ENCODE measurements around the gene TANK. TPM values are rescaled to one million over a fixed set of nuclear protein-coding genes. Genes with fewer than 3 reads are reported as not detected.

TANK gene
- polyA plus RNA-seq, 1 donor from 2014 or later: 58.1 TPM

- Histone ChIP-seq H3K27me3 (ENCODE audit: insufficient read depth, low read depth, low read length) (no peaks in the 10 kb centered on the region), H3K4me2 (ENCODE audit: low read length) (peak overlapping the region; percentile 63), H3K36me3 (ENCODE audit: insufficient read depth, low read length) (no peaks in the 10 kb centered on the region), H3K79me2 (replicated peaks; ENCODE audit: insufficient read depth, low read length) (no peaks in the 10 kb centered on the region), H3K9me3 (ENCODE audit: low read length) (no peaks in the 10 kb centered on the region), H3K27ac (ENCODE audit: low read length) (peak overlapping the region; percentile 93), H4K20me1 (ENCODE audit: insufficient read depth) (no peaks in the 10 kb centered on the region), H2AFZ (ENCODE audit: low read depth, low read length) (peak overlapping the region; percentile 11), H3K9ac (ENCODE audit: low read length) (peak overlapping the region; percentile 74), H3F3A (ENCODE audit: insufficient read depth, low read length, poor library complexity, severe bottlenecking) (peaks cover 12% of the 10 kb centered on the region), H3K4me3 (ENCODE audit: low read length) (peak overlapping the region; percentile 65), H3K9me2 (ENCODE audit: insufficient read depth, low read length) (no peaks in the 10 kb centered on the region)
- TF ChIP-seq TAF1 (IDR thresholded peaks at IDR 0.05; ENCODE audit: low read depth): no peak
- no peak for TF ChIP-seq RAD21 (conservative IDR thresholded peaks at IDR 0.05)
- no peak for TF ChIP-seq SMC3 (conservative IDR thresholded peaks at IDR 0.05; ENCODE audit: poor library complexity)
- no peak for TF ChIP-seq REST (IDR thresholded peaks at IDR 0.05; ENCODE audit: borderline replicate concordance)
- TF ChIP-seq EP300 (conservative IDR thresholded peaks at IDR 0.05; ENCODE audit: poor library complexity, severe bottlenecking): no peak
- TF ChIP-seq CTCF (IDR thresholded peaks at IDR 0.05; ENCODE audit: poor library complexity, severe bottlenecking): no peak
- TF ChIP-seq EZH2 (IDR thresholded peaks at IDR 0.05; ENCODE audit: borderline replicate concordance, insufficient read depth, low read length, poor library complexity, severe bottlenecking): no peak
- TF ChIP-seq POLR2AphosphoS5 (IDR thresholded peaks at IDR 0.05): no peak
- TF ChIP-seq MXI1 (conservative IDR thresholded peaks at IDR 0.05; ENCODE audit: poor library complexity, severe bottlenecking): no peak
Measured at GRCh38 chr2:161238265-161238559, 78.0 kb downstream of the TANK start.

- Histone ChIP-seq H2AFZ (ENCODE audit: low read depth, low read length) (peak overlapping the region; percentile 11), H4K20me1 (ENCODE audit: insufficient read depth) (no peaks in the 10 kb centered on the region), H3K27me3 (ENCODE audit: insufficient read depth, low read depth, low read length) (peaks cover under 1% of the 10 kb centered on the region), H3K79me2 (replicated peaks; ENCODE audit: insufficient read depth, low read length) (no peaks in the 10 kb centered on the region), H3K9ac (ENCODE audit: low read length) (peak overlapping the region; percentile 74), H3F3A (ENCODE audit: insufficient read depth, low read length, poor library complexity, severe bottlenecking) (peaks cover 12% of the 10 kb centered on the region), H3K9me2 (ENCODE audit: insufficient read depth, low read length) (no peaks in the 10 kb centered on the region), H3K4me3 (ENCODE audit: low read length) (peak overlapping the region; percentile 65), H3K36me3 (ENCODE audit: insufficient read depth, low read length) (no peaks in the 10 kb centered on the region), H3K9me3 (ENCODE audit: low read length) (no peaks in the 10 kb centered on the region), H3K4me2 (ENCODE audit: low read length) (peak overlapping the region; percentile 63), H3K27ac (ENCODE audit: low read length) (peak overlapping the region; percentile 93)
- peak; percentile 28 for TF ChIP-seq SMC3 (conservative IDR thresholded peaks at IDR 0.05; ENCODE audit: poor library complexity)
- TF ChIP-seq EZH2 (IDR thresholded peaks at IDR 0.05; ENCODE audit: borderline replicate concordance, insufficient read depth, low read length, poor library complexity, severe bottlenecking): no peak
- peak; percentile 79 for TF ChIP-seq REST (IDR thresholded peaks at IDR 0.05; ENCODE audit: borderline replicate concordance)
- TF ChIP-seq EP300 (conservative IDR thresholded peaks at IDR 0.05; ENCODE audit: poor library complexity, severe bottlenecking): peak; percentile 80
- peak; percentile 65 for TF ChIP-seq TAF1 (IDR thresholded peaks at IDR 0.05; ENCODE audit: low read depth)
- TF ChIP-seq CTCF (IDR thresholded peaks at IDR 0.05; ENCODE audit: poor library complexity, severe bottlenecking): peak; percentile 37
- peak; percentile 67 for TF ChIP-seq POLR2AphosphoS5 (IDR thresholded peaks at IDR 0.05)
- peak; percentile 8 for TF ChIP-seq RAD21 (conservative IDR thresholded peaks at IDR 0.05)
- peak; percentile 43 for TF ChIP-seq MXI1 (conservative IDR thresholded peaks at IDR 0.05; ENCODE audit: poor library complexity, severe bottlenecking)
Measured at GRCh38 chr2:161238560-161239325, 78.5 kb downstream of the TANK start.
